Measurements from ENCODE around the gene TIMM50. TPM values are rescaled to one million over a fixed set of nuclear protein-coding genes. Genes with fewer than 3 reads are reported as not detected.

Gene TIMM50
- total and polyA plus RNA-seq, 2 of the 8 experiments (the other 6 are each of a cell fraction or from before 2014, with no cell fraction given), result 155 to 187 TPM

DNA sequence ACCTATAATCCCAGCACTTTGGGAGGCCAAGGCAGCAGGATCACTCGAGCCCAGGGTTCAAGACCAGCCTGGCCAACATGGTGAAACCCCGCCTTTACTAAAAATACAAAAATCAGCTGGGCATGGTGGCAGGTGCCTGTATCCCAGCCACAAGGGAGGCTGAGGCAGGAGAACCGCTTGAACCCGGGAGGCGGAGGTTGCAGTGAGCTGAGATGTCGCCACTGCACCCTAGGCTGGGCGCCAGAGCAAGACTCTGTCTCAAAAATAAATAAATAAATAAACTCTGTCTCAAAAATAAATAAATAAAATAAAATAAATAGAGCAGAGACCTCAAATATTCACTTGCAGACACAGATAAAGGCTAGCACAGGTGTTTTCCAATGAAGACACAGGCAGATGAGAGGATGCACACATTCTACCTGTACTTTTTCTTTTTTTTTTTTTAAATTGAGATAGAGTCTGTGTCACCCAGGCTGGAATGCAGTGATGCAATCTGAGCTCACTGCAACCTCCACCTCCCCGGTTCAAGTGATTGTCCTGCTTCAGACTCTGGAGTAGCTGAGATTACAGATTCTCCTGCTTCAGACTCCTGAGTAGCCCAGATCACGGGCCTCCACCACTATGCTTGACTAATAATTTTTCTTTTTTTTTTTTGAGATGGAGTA, 42.2 kb upstream of the TIMM50 start:
- POLR2A ChIA-PET (ENCODE audit: partially characterized antibody), result interaction anchor here (1.0 to 47.8 kb wide), 5 partner anchors 8 to 76 kb away, joined by 3 to 1154 read pairs (median 4); partner anchors contain the start of genes PLEKHG2, RPS16, SUPT5H and ZFP36
- no peak for FAIRE-seq
- H3K4me2 ChIP-seq (ENCODE audit: insufficient read depth in 1 of 2, low read depth in 2 of 2, low read length in 2 of 2), result no peak overlapping the region

More for the DNA sequence above, 42.2 kb upstream of the TIMM50 start:
- Histone ChIP-seq H4K5ac (ENCODE audit: insufficient read length, low read depth, low read length) (no peak overlapping the region), H3K14ac (ENCODE audit: insufficient read length) (no peak overlapping the region), H4K91ac (replicated peaks; ENCODE audit: insufficient read length, low read length) (no peak overlapping the region), H3K27me3 (replicated peaks in 1 of 4; ENCODE audit: control insufficient read depth in 3 of 4, extremely low read depth in 1 of 4, insufficient read depth in 3 of 4, low read length in 3 of 4) (no peaks in the 10 kb centered on the region), H3K18ac (ENCODE audit: extremely low read depth, low read length) (no peak overlapping the region), H3K27ac (ENCODE audit: low read depth, low read length) (no peak overlapping the region), H2BK5ac (ENCODE audit: low read depth, low read length) (no peak overlapping the region), H2BK20ac (ENCODE audit: low read length) (no peak overlapping the region), H3K23me2 (ENCODE audit: low read depth, low read length) (peaks cover 8% of the 10 kb centered on the region; the same call in 1 of the 2 replicates), H2BK15ac (ENCODE audit: low read length) (no peak overlapping the region), H3K4me3 (ENCODE audit: extremely low read depth in 1 of 4, insufficient read depth in 2 of 4, low read depth in 3 of 4, low read length in 4 of 4) (no peak overlapping the region), H3K4me1 (replicated peaks in 1 of 4; ENCODE audit: control insufficient read depth in 3 of 4, insufficient read depth in 4 of 4, low read length in 3 of 4) (peaks cover 0 to 5% (median 0%) of the 10 kb centered on the region in 4 experiments; a peak in 3 of 7 replicates), H2AFZ (ENCODE audit: low read length) (no peak overlapping the region), H3K79me2 (ENCODE audit: control insufficient read depth in 1 of 2, insufficient read depth in 2 of 2, low read length in 2 of 2) (peaks cover 7 to 20% of the 10 kb centered on the region in 2 experiments; a peak in 3 of 4 replicates), H3K56ac (replicated peaks; ENCODE audit: insufficient read length, low read depth, low read length) (no peak overlapping the region), H3K9ac (replicated peaks in 1 of 4; ENCODE audit: extremely low read depth in 1 of 4, low read depth in 3 of 4, low read length in 3 of 4) (no peak overlapping the region), H3K9me3 (ENCODE audit: insufficient read depth in 2 of 2, low read depth in 1 of 2, low read length in 1 of 2) (no peaks in the 10 kb centered on the region), H3K23ac (ENCODE audit: insufficient read length) (no peak overlapping the region), H3K4ac (replicated peaks; ENCODE audit: insufficient read length, low read depth, low read length) (no peak overlapping the region), H2AK5ac (ENCODE audit: low read depth, low read length) (no peak overlapping the region), H4K8ac (ENCODE audit: extremely low read depth, insufficient read depth, low read length) (no peak overlapping the region), H3K79me1 (ENCODE audit: low read depth, low read length) (peaks cover 8% of the 10 kb centered on the region), H2BK120ac (replicated peaks; ENCODE audit: low read depth, low read length) (no peak overlapping the region), H2BK12ac (ENCODE audit: low read depth, low read length) (peak overlapping the region; percentile 19; the same call in 1 of the 2 replicates), H3K36me3 (ENCODE audit: control insufficient read depth in 2 of 4, insufficient read depth in 4 of 4, low read length in 3 of 4) (peaks cover 11 to 16% (median 12%) of the 10 kb centered on the region in 4 experiments), H4K20me1 (replicated peaks in 1 of 2; ENCODE audit: control insufficient read depth in 1 of 2, insufficient read depth in 2 of 2, low read length in 2 of 2) (peaks cover 4 to 14% of the 10 kb centered on the region in 2 experiments)
- TF ChIP-seq CEBPB (IDR thresholded peaks at IDR 0.05; ENCODE audit: low read depth, low read length) (peak; percentile 46; the same call in 1 of the 2 replicates), SIN3A (conservative IDR thresholded peaks at IDR 0.05 in 1 of 2, IDR thresholded peaks at IDR 0.05 in 1 of 2; ENCODE audit: low read depth in 1 of 2, low read length in 2 of 2) (no peak), EZH2 (IDR thresholded peaks at IDR 0.05; ENCODE audit: low read depth, low read length, severe bottlenecking) (no peak)
- TF ChIP-seq, protein P1, sequence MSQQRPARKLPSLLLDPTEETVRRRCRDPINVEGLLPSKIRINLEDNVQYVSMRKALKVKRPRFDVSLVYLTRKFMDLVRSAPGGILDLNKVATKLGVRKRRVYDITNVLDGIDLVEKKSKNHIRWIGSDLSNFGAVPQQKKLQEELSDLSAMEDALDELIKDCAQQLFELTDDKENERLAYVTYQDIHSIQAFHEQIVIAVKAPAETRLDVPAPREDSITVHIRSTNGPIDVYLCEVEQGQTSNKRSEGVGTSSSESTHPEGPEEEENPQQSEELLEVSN (IDR thresholded peaks at IDR 0.05), result no peak
- no peak for DNase-seq (ENCODE audit: low read depth in 1 of 2, low spot score in 2 of 2)
- WGBS, 2 experiments (ENCODE audit: extremely low coverage in 1 of 2, insufficient coverage in 1 of 2, insufficient read length in 1 of 2, insufficient replicate concordance in 2 of 2, low coverage in 1 of 2, low lambda C conversion rate in 2 of 2, missing lambda C conversion rate in 1 of 2), result 93% methylated on average over 9 of the region's 9 CpGs; no CpG with 5 or more reads in 1 of the 2 experiments
- CTCF ChIA-PET (ENCODE audit: partially characterized antibody), result interaction anchor here (0.7 to 1.1 kb wide), 4 partner anchors 10 to 31 kb away, joined by 3 read pairs; no protein-coding TSS in a partner anchor

Data from H1 (cell line).